Neural progenitor cell (in vitro differentiated cells): ENCODE measurements around the gene CDKL5.

Experiments
- CTCF ChIP-seq: fragments of 200-600 bp; sonication (generic); IDR thresholded peaks from 2 replicates; pipeline ENCODE4 v1.5.1; 2017; ENCODE audit warnings: antibody characterized with exemption, mild to moderate bottlenecking
- EZH2 ChIP-seq: fragments of 200-600 bp; sonication (generic); IDR thresholded peaks from 2 replicates; pipeline ENCODE4 v1.6.1; 2017; ENCODE audit warnings: antibody characterized with exemption, mild to moderate bottlenecking, moderate library complexity
- EZH2phosphoT487 ChIP-seq: fragments of 200-600 bp; sonication (generic); IDR thresholded peaks from 2 replicates; pipeline ENCODE4 v1.6.1; 2017; ENCODE audit warnings: antibody characterized with exemption

- TF ChIP-seq CTCF (no peak), EZH2 (no peak), EZH2phosphoT487 (no peak)
Observed at GRCh38 chrX:18537068-18537467, 111.7 kb downstream of the CDKL5 start.
